T follicular helper cell (primary cell): ENCODE results near the gene NTN1.

ENCODE experiments used
- DNase-seq: peaks from one replicate; pipeline ENCODE4 v3.0.0-alpha.2; 2020; ENCODE audit warnings: low read depth

Gene NTN1

GRCh38 chr17:9037736-9038135 lies 16.4 kb downstream of the NTN1 start:
- no peak for DNase-seq

GRCh38 chr17:9038380-9038779 lies 17.1 kb downstream of the NTN1 start:
- DNase-seq, result no peak

- DNase-seq, result no peak
These were observed 23.6 kb downstream of the NTN1 start for GRCh38 chr17:9044772-9045463.

GRCh38 chr17:9050801-9051401 lies 29.6 kb downstream of the NTN1 start:
- no peak for DNase-seq

- no peak for DNase-seq
These were observed 30.3 kb downstream of the NTN1 start for GRCh38 chr17:9051561-9051960.

GRCh38 chr17:9052921-9053320 lies 31.6 kb downstream of the NTN1 start:
- no peak for DNase-seq

GRCh38 chr17:9053406-9053805 lies 32.1 kb downstream of the NTN1 start:
- DNase-seq, result no peak

- no peak for DNase-seq
These were observed 33.0 kb downstream of the NTN1 start for GRCh38 chr17:9054126-9054975.

GRCh38 chr17:9055281-9055680 lies 34.0 kb downstream of the NTN1 start:
- no peak for DNase-seq

- DNase-seq, result no peak
These were observed 35.3 kb downstream of the NTN1 start for GRCh38 chr17:9056566-9056965.

- DNase-seq, result no peak
These were observed 36.0 kb downstream of the NTN1 start for GRCh38 chr17:9057310-9057709.

- no peak for DNase-seq
These were observed 41.1 kb downstream of the NTN1 start for GRCh38 chr17:9062399-9062902.

- DNase-seq, result no peak
These were observed 43.1 kb downstream of the NTN1 start for GRCh38 chr17:9064311-9064834.

- no peak for DNase-seq
These were observed 49.7 kb downstream of the NTN1 start for GRCh38 chr17:9071016-9071415.

- no peak for DNase-seq
These were observed 50.6 kb downstream of the NTN1 start for GRCh38 chr17:9071811-9072498.

GRCh38 chr17:9072696-9073339 lies 51.5 kb downstream of the NTN1 start:
- DNase-seq, result no peak

GRCh38 chr17:9074131-9074530 lies 52.8 kb downstream of the NTN1 start:
- DNase-seq, result no peak

- no peak for DNase-seq
These were observed 58.3 kb downstream of the NTN1 start for GRCh38 chr17:9079461-9080103.

- no peak for DNase-seq
These were observed 59.1 kb downstream of the NTN1 start for GRCh38 chr17:9080296-9080914.

GRCh38 chr17:9080983-9081382 lies 59.7 kb downstream of the NTN1 start:
- DNase-seq, result no peak
